CD4-positive, CD25-positive, alpha-beta regulatory T cell (primary cell): ENCODE data around the gene MYO5B. TPM values are rescaled to one million over a fixed set of nuclear protein-coding genes. Genes with fewer than 3 reads are reported as not detected.

Experiments
- ATAC-seq, 2 donors: fragments of 150-1000 bp; cut with Tn5 transposase; one replicate each; pipeline ENCODE4 v1.10.0; 2021; ENCODE audit warnings: low read depth in 2 of 2, moderate number of reproducible peaks in 2 of 2, moderate library complexity in 1 of 2
- DNase-seq, 3 donors: peaks; one replicate each; pipeline versions ENCODE4 v3.0.0 to v3.0.0-alpha.2; 2012 to 2022; ENCODE audit warnings: mixed read lengths in 1 of 3
- H3K27ac ChIP-seq: one replicate; pipeline ENCODE4 v1.7.0; 2013; ENCODE audit warnings: mild to moderate bottlenecking, low read length; ENCODE audit not compliant: insufficient read depth, poor library complexity, severe bottlenecking
- H3K27me3 ChIP-seq: one replicate; pipeline ENCODE4 v1.7.0; 2013; ENCODE audit warnings: low read length; ENCODE audit not compliant: control insufficient read depth, insufficient read depth
- H3K36me3 ChIP-seq: one replicate; pipeline ENCODE4 v1.7.0; 2013; ENCODE audit warnings: mild to moderate bottlenecking, low read length, moderate library complexity; ENCODE audit not compliant: control insufficient read depth, insufficient read depth
- H3K4me1 ChIP-seq: 2 replicates; pipeline ENCODE4 v1.7.0; 2013; ENCODE audit warnings: mild to moderate bottlenecking, low read length; ENCODE audit not compliant: insufficient read depth, control insufficient read depth, poor library complexity, severe bottlenecking
- H3K4me3 ChIP-seq: one replicate; pipeline ENCODE4 v1.7.0; 2013; ENCODE audit warnings: low read depth, mild to moderate bottlenecking, low read length, moderate library complexity
- H3K9me3 ChIP-seq, 2 experiments: 1 replicate in 1 of 2; 2 replicates in 1 of 2; pipeline ENCODE4 v1.7.0; 2013; ENCODE audit warnings: low read length in 2 of 2, mild to moderate bottlenecking in 1 of 2, moderate library complexity in 1 of 2; ENCODE audit not compliant: control insufficient read depth in 2 of 2
- H3K27ac Mint-ChIP-seq, 3 donors: one replicate each; pipeline ENCODE4 v1.8.0; 2020 to 2022; ENCODE audit warnings: mild to moderate bottlenecking in 3 of 3, mixed read lengths in 3 of 3, moderate library complexity in 2 of 3
- H3K27me3 Mint-ChIP-seq: one replicate; pipeline ENCODE4 v1.8.0; 2022; ENCODE audit warnings: mild to moderate bottlenecking, mixed read lengths
- H3K36me3 Mint-ChIP-seq: one replicate; pipeline ENCODE4 v1.8.0; 2020; ENCODE audit warnings: mixed read lengths
- H3K4me1 Mint-ChIP-seq, 4 donors: one replicate each; pipeline ENCODE4 v1.8.0; 2020 to 2022; ENCODE audit warnings: mixed read lengths in 4 of 4, mild to moderate bottlenecking in 1 of 4
- H3K4me3 Mint-ChIP-seq, 4 donors: one replicate each; pipeline ENCODE4 v1.8.0; 2020 to 2022; ENCODE audit warnings: mild to moderate bottlenecking in 4 of 4, mixed read lengths in 4 of 4, moderate library complexity in 3 of 4
- H3K9me3 Mint-ChIP-seq, 7 donors: one replicate each; pipeline ENCODE4 v1.8.0; 2020 to 2022; ENCODE audit warnings: mixed read lengths in 7 of 7, mild to moderate bottlenecking in 3 of 7, moderate library complexity in 2 of 7
- polyA plus RNA-seq, 4 donors: library from polyadenylated mRNA; unstranded; fragments of 300-500 nt; fragmentation: Illumina TruSeq; gene quantifications; one replicate each; pipeline ENCODE4 v1.2.3, GENCODE V29; 2021
- total RNA-seq: library from RNA; stranded (reverse); gene quantifications from one replicate; pipeline ENCODE4 v1.2.3, GENCODE V29; 2022

Gene MYO5B
- total and polyA plus RNA-seq, 5 donors from 2014 or later: 0.02 to 0.03 TPM; not detected in 3

DNA sequence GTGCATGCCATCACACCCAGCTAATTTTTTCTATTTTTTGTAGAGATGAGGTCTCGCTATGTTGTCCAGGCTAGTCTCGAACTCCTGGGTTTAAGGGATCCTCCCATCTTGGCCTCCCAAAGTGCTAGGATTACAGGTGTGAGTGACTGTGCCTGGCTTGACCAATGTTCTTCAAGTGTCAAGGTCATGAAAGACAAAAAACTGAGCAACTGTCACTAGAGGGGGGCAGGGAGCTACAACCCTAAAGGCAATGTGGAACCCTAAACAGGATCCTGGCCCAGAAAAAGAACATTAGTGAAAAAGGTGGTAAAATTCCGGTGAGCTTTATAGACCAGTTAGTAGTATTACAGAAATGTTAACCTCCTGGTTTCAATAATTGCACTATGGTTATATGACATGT, 7.3 kb downstream of the MYO5B start:
- Histone ChIP-seq H3K4me1 (no peaks in the 10 kb centered on the region), H3K27me3 (peaks cover 18% of the 10 kb centered on the region), H3K9me3 (no peaks in the 10 kb centered on the region), H3K36me3 (no peaks in the 10 kb centered on the region), H3K27ac (no peak overlapping the region), H3K4me3 (no peak overlapping the region)
- peak overlapping the region in 1 of 3 donors; percentile 40 for H3K27ac Mint-ChIP-seq
- ATAC-seq (no peak), DNase-seq (no peak)
- no peaks in the 10 kb centered on the region for H3K36me3 Mint-ChIP-seq
- no peaks in the 10 kb centered on the region for H3K9me3 Mint-ChIP-seq
- H3K4me3 Mint-ChIP-seq: no peak overlapping the region
- peaks cover 43% of the 10 kb centered on the region for H3K27me3 Mint-ChIP-seq
- no peaks in the 10 kb centered on the region for H3K4me1 Mint-ChIP-seq

DNA sequence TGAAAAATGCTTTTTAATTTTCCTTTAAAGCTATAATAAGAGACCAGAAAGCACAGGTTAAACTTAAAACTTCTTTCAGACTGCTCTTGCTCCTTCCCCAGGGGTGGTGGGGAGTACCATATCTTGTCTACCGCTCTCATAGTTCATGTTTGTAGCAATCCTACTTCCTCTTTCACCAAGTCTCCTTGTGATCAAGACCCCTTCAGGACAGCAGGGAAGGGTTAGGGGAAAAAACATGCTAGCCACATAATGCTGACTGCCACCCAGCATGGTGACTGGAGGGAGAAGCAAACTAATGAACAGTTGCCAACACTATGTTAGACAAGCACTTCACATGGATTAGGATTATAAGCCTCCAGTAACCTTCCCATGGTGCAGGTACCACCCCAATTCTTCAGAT, 8.6 kb downstream of the MYO5B start:
- no peak for DNase-seq
- Histone ChIP-seq H3K4me3 (no peak overlapping the region), H3K36me3 (no peaks in the 10 kb centered on the region), H3K27ac (no peak overlapping the region), H3K27me3 (peaks cover 10% of the 10 kb centered on the region), H3K9me3 (no peaks in the 10 kb centered on the region), H3K4me1 (no peaks in the 10 kb centered on the region)
- no peak for ATAC-seq
- Mint-ChIP-seq H3K27me3 (peaks cover 35% of the 10 kb centered on the region), H3K36me3 (no peaks in the 10 kb centered on the region), H3K27ac (no peak overlapping the region), H3K9me3 (no peaks in the 10 kb centered on the region), H3K4me3 (no peak overlapping the region), H3K4me1 (no peaks in the 10 kb centered on the region)

DNA sequence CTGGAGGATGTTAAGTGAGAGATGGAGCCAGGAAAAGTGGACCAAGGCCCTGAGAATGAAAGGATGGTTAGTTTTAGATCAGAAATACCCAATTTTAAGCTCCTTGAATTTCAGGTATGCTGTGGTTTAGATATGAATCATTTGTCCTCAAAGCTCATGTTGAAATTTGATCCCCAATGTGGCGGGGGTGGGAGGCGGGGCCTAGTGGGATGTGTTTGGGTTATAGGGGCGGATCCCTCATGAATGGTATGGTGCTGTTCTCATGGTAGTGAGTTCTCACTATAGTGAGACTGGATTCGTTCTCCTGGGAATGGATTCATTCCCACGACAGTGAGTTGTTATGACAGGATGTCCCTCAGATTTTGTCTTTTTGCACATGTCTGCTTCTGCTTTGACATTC, 11.4 kb downstream of the MYO5B start:
- Mint-ChIP-seq H3K27me3 (peaks cover 25% of the 10 kb centered on the region), H3K9me3 (no peaks in the 10 kb centered on the region), H3K4me3 (no peak overlapping the region), H3K4me1 (no peaks in the 10 kb centered on the region), H3K36me3 (no peaks in the 10 kb centered on the region), H3K27ac (no peak overlapping the region)
- Histone ChIP-seq H3K4me1 (no peaks in the 10 kb centered on the region), H3K36me3 (no peaks in the 10 kb centered on the region), H3K27me3 (peaks cover 7% of the 10 kb centered on the region), H3K27ac (no peak overlapping the region), H3K4me3 (no peak overlapping the region), H3K9me3 (no peaks in the 10 kb centered on the region)
- DNase-seq: no peak
- ATAC-seq: no peak

GRCh38 chr18:50182511-50182910, 12.4 kb downstream of the MYO5B start:
- no peaks in the 10 kb centered on the region for H3K4me1 Mint-ChIP-seq
- ATAC-seq (no peak), DNase-seq (no peak)
- H3K4me1 ChIP-seq: no peaks in the 10 kb centered on the region
- no peak overlapping the region for H3K4me3 Mint-ChIP-seq
- peaks cover 25% of the 10 kb centered on the region for H3K27me3 Mint-ChIP-seq
- H3K27me3 ChIP-seq: peaks cover 7% of the 10 kb centered on the region
- no peaks in the 10 kb centered on the region for H3K36me3 Mint-ChIP-seq
- H3K9me3 Mint-ChIP-seq: no peaks in the 10 kb centered on the region
- no peak overlapping the region for H3K4me3 ChIP-seq
- no peak overlapping the region for H3K27ac ChIP-seq
- H3K27ac Mint-ChIP-seq: no peak overlapping the region
- no peaks in the 10 kb centered on the region for H3K36me3 ChIP-seq
- no peaks in the 10 kb centered on the region for H3K9me3 ChIP-seq

- Histone ChIP-seq H3K9me3 (no peaks in the 10 kb centered on the region), H3K36me3 (no peaks in the 10 kb centered on the region), H3K27me3 (peaks cover 7% of the 10 kb centered on the region), H3K4me3 (no peak overlapping the region), H3K27ac (no peak overlapping the region), H3K4me1 (no peaks in the 10 kb centered on the region)
- ATAC-seq: no peak
- H3K36me3 Mint-ChIP-seq: no peaks in the 10 kb centered on the region
- no peak for DNase-seq
- H3K4me1 Mint-ChIP-seq: no peaks in the 10 kb centered on the region
- H3K4me3 Mint-ChIP-seq: no peak overlapping the region
- H3K27ac Mint-ChIP-seq: no peak overlapping the region
- H3K27me3 Mint-ChIP-seq: peaks cover 20% of the 10 kb centered on the region
- H3K9me3 Mint-ChIP-seq: no peaks in the 10 kb centered on the region
These were observed 13.4 kb downstream of the MYO5B start for GRCh38 chr18:50181590-50181989.

GRCh38 chr18:50179465-50179864, 15.5 kb downstream of the MYO5B start:
- no peaks in the 10 kb centered on the region for H3K4me1 Mint-ChIP-seq
- peaks cover 2% of the 10 kb centered on the region for H3K27me3 ChIP-seq
- no peak overlapping the region for H3K4me3 ChIP-seq
- H3K27ac ChIP-seq: no peak overlapping the region
- H3K9me3 ChIP-seq: no peaks in the 10 kb centered on the region
- H3K9me3 Mint-ChIP-seq: no peaks in the 10 kb centered on the region
- H3K27me3 Mint-ChIP-seq: peaks cover 24% of the 10 kb centered on the region
- H3K4me1 ChIP-seq: no peaks in the 10 kb centered on the region
- DNase-seq (no peak), ATAC-seq (no peak)
- H3K36me3 ChIP-seq: no peaks in the 10 kb centered on the region
- no peaks in the 10 kb centered on the region for H3K36me3 Mint-ChIP-seq
- no peak overlapping the region for H3K27ac Mint-ChIP-seq
- no peak overlapping the region for H3K4me3 Mint-ChIP-seq

DNA sequence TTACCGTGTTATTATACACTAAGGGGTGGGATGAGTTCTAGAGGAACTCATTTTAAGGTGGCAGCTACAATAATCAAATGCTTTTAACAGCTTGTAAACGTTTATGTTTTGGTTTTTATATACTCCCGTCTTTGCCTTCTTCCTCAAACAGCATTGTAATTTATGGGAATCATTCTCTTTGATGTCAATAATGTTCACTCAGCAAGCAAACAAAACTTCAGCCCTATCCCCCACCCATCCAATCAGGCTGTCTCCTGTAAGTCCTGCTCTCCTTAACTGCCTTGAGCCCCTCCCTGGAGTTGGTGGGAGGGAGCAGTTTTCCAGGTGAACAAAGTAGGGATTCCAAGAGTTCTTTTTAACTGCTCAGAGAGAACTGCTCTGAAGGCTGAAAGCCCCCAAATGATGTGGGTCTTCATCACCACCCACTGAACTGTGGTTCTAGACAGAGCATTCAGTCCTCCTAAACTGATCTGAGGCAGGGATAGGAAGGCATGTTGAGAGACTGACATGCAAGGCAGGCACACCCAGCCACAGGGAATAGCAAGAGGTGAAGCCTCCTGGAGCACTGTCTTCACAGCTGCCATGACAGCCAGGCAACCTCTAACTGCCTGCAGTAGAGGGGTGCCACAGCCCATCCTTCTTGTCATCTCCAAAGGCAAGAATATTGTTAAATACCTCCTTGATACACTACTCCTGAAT, 17.5 kb downstream of the MYO5B start:
- Mint-ChIP-seq H3K27me3 (peaks cover 20% of the 10 kb centered on the region), H3K27ac (no peak overlapping the region), H3K4me3 (no peak overlapping the region), H3K36me3 (no peaks in the 10 kb centered on the region), H3K9me3 (peaks cover 0 to 1% (median 0%) of the 10 kb centered on the region in 7 donors), H3K4me1 (no peaks in the 10 kb centered on the region)
- ATAC-seq (no peak), DNase-seq (no peak)
- no peak overlapping the region for H3K27ac ChIP-seq
- H3K4me3 ChIP-seq: no peak overlapping the region
- no peaks in the 10 kb centered on the region for H3K9me3 ChIP-seq
- no peaks in the 10 kb centered on the region for H3K4me1 ChIP-seq
- no peaks in the 10 kb centered on the region for H3K36me3 ChIP-seq
- H3K27me3 ChIP-seq: peaks cover 2% of the 10 kb centered on the region

DNA sequence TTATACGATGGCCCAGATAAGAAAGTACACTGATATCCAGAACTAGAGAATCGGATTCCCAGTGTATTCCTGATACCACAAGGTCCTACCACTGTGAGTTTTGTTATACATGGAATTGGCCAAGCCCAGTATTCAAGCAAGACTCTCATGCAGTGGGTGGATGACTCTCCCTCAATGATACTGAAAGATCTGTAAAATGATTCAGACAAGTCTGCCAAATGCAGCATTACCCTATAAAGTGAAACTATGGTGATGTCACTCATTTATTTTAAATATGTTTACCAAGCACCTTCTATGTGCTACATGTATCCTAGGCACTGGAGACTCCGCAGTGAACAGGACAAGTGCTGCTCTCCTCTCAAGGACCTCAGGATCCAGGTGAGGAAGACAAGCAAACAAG, 22.6 kb downstream of the MYO5B start:
- no peak overlapping the region for H3K27ac Mint-ChIP-seq
- no peaks in the 10 kb centered on the region for H3K4me1 Mint-ChIP-seq
- ATAC-seq (no peak), DNase-seq (no peak)
- no peak overlapping the region for H3K4me3 Mint-ChIP-seq
- no peaks in the 10 kb centered on the region for H3K36me3 ChIP-seq
- H3K9me3 ChIP-seq: no peaks in the 10 kb centered on the region
- H3K4me1 ChIP-seq: no peaks in the 10 kb centered on the region
- H3K36me3 Mint-ChIP-seq: no peaks in the 10 kb centered on the region
- H3K27me3 ChIP-seq: no peaks in the 10 kb centered on the region
- peaks cover 4% of the 10 kb centered on the region for H3K27me3 Mint-ChIP-seq
- H3K9me3 Mint-ChIP-seq: peaks cover 0 to 1% (median 0%) of the 10 kb centered on the region in 7 donors
- H3K27ac ChIP-seq: no peak overlapping the region
- no peak overlapping the region for H3K4me3 ChIP-seq
